ENCODE data around the gene PHTF2.

The PHTF2 gene

DNA sequence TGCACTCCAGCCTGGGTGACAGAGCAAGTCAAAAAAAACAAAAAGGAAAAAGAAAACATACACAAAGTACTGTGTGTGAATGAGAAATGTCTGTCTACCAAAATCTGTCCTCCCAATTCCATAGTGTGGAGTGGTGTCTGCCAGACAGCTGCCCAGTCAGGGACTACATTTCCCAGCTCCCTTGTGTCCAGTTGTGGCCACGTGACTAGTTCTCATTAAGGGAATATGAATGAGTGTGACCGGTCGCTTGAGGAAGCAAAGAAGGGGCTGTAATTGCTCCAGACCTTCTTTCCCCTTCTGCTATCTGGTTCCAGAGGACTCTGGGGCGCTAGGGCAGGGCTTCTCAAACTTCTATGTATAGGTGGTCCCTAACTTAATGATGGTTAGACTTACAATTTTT, 204.1 kb downstream of the PHTF2 start:
- no peak for DNase-seq

DNA sequence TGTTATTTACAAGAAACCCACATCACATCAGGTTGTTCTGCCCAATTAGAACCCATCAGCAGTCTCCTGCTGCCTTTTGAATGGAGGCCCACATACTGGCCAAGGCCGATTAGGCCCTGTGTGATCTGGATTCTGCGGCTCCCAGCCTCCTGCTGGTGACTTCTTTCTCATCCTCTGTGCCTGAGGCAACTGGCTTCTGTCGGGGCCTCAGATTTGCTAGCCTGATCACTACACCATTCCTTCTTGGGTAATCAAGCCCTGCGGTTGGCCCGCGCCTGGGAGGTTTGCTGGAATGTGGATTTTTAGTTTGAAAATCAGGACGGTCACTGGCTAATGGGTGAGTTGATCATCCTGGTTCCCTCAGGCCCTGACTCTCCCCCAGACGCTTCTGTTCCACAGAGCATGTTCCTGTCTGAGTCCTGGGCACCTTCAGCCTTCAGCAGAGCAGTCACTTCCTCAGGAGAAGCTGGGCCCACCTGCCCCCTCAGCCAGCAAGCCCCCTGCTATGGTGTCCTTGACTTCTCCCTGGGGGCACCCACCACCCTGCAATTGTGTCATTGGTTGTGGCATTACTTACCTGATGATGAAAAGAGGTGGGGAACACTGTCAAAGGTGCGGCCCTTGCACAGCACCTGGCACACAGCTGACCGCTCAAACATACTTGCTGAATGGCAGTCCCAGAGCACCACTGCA, 207.6 kb downstream of the PHTF2 start:
- no peak for DNase-seq
